ENCODE measurements around the gene ABCB9. TPM values are rescaled to one million over a fixed set of nuclear protein-coding genes. Genes with fewer than 3 reads are reported as not detected.

ABCB9 gene
- total and polyA plus RNA-seq, 2 experiments from 2014 or later = 1.2 to 7.0 TPM

DNA sequence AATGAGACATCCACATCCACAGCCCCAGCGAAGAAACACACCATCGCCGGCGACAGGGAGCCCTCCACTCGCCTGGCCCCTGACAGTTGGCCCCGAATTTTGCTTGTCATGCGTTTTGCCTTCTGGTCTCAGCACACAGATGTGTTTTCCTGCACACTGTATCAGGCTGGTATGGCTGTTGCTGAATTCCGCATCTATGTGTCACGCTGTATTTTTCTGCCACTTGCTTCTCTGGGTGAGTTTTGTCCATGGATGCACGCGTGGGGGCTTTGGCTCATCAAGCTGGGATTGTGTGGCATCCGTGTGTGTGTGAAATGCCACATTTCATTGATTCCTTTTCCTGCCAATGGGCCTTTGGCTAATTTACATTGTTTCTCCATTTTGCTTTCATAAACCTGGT is 40.7 kb upstream of the ABCB9 start (continued):
- TF ChIP-seq, protein P1, sequence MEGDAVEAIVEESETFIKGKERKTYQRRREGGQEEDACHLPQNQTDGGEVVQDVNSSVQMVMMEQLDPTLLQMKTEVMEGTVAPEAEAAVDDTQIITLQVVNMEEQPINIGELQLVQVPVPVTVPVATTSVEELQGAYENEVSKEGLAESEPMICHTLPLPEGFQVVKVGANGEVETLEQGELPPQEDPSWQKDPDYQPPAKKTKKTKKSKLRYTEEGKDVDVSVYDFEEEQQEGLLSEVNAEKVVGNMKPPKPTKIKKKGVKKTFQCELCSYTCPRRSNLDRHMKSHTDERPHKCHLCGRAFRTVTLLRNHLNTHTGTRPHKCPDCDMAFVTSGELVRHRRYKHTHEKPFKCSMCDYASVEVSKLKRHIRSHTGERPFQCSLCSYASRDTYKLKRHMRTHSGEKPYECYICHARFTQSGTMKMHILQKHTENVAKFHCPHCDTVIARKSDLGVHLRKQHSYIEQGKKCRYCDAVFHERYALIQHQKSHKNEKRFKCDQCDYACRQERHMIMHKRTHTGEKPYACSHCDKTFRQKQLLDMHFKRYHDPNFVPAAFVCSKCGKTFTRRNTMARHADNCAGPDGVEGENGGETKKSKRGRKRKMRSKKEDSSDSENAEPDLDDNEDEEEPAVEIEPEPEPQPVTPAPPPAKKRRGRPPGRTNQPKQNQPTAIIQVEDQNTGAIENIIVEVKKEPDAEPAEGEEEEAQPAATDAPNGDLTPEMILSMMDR (conservative IDR thresholded peaks at IDR 0.05; ENCODE audit: low read depth in 2 of 2) = no peak
- no peak for TF ChIP-seq CREB1 (CRISPR knock-in tag; IDR thresholded peaks at IDR 0.05; ENCODE audit: low read depth)
- TF ChIP-seq STAT1 (IDR thresholded peaks at IDR 0.05; ENCODE audit: unreplicated experiment) = no peak
- no peak for TF ChIP-seq EZH2phosphoT487 (IDR thresholded peaks at IDR 0.05; ENCODE audit: unreplicated experiment)
- no peak for TF ChIP-seq POLR2AphosphoS5 (IDR thresholded peaks at IDR 0.05; ENCODE audit: low read depth)
- TF ChIP-seq, protein P2, sequence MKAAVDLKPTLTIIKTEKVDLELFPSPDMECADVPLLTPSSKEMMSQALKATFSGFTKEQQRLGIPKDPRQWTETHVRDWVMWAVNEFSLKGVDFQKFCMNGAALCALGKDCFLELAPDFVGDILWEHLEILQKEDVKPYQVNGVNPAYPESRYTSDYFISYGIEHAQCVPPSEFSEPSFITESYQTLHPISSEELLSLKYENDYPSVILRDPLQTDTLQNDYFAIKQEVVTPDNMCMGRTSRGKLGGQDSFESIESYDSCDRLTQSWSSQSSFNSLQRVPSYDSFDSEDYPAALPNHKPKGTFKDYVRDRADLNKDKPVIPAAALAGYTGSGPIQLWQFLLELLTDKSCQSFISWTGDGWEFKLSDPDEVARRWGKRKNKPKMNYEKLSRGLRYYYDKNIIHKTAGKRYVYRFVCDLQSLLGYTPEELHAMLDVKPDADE (IDR thresholded peaks at IDR 0.05) = no peak
- no peak for TF ChIP-seq JUNB (IDR thresholded peaks at IDR 0.05; ENCODE audit: unreplicated experiment)
- TF ChIP-seq, protein P3, sequence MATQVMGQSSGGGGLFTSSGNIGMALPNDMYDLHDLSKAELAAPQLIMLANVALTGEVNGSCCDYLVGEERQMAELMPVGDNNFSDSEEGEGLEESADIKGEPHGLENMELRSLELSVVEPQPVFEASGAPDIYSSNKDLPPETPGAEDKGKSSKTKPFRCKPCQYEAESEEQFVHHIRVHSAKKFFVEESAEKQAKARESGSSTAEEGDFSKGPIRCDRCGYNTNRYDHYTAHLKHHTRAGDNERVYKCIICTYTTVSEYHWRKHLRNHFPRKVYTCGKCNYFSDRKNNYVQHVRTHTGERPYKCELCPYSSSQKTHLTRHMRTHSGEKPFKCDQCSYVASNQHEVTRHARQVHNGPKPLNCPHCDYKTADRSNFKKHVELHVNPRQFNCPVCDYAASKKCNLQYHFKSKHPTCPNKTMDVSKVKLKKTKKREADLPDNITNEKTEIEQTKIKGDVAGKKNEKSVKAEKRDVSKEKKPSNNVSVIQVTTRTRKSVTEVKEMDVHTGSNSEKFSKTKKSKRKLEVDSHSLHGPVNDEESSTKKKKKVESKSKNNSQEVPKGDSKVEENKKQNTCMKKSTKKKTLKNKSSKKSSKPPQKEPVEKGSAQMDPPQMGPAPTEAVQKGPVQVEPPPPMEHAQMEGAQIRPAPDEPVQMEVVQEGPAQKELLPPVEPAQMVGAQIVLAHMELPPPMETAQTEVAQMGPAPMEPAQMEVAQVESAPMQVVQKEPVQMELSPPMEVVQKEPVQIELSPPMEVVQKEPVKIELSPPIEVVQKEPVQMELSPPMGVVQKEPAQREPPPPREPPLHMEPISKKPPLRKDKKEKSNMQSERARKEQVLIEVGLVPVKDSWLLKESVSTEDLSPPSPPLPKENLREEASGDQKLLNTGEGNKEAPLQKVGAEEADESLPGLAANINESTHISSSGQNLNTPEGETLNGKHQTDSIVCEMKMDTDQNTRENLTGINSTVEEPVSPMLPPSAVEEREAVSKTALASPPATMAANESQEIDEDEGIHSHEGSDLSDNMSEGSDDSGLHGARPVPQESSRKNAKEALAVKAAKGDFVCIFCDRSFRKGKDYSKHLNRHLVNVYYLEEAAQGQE (IDR thresholded peaks at IDR 0.05; ENCODE audit: unreplicated experiment) = no peak

DNA sequence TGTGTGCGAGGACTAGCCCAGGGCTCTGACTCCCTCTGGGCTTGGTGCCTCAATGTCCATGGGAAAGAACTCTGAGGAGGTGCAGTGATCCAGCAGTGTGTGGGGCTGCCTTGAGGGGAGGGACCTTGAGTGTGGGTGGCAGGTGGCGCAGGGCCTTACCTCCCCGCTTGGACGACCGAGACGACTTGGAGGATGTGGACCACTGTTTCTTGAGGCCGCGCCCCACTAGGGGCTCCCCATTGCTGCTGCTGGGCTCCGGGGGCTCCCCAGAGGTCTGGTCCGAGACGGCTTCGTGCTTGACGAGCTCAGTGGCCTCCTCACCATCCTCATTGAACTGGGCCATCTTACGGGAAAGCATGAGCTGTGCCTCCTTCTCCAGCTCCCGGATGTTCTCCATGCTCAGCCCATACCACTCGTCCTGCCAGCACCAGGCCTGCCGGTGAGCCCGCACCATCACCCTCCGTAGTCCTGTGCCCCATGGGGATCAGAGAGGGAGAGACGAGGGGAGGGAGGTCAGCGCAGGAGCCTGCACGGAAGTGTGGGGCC is 38.9 kb upstream of the ABCB9 start:
- H3K4me3 ChIP-seq = no peak overlapping the region
- no peak overlapping the region for H3K27ac ChIP-seq (ENCODE audit: low read depth)
- ATAC-seq (no peak), DNase-seq (ENCODE audit: low spot score) (no peak)
- Mint-ChIP-seq H3K27ac (no peak overlapping the region), H3K27me3 (ENCODE audit: insufficient read depth, low read depth, poor library complexity) (peaks cover 11% of the 10 kb centered on the region), H3K4me1 (no peaks in the 10 kb centered on the region; the same call in 2 of the 3 replicates), H3K36me3 (ENCODE audit: low read depth) (no peaks in the 10 kb centered on the region), H3K4me3 (no peak overlapping the region), H3K9me3 (no peaks in the 10 kb centered on the region; the same call in 2 of the 3 replicates)
- no peaks in the 10 kb centered on the region for H3K9me2 ChIP-seq (ENCODE audit: insufficient read depth)
- H3K36me3 ChIP-seq (ENCODE audit: insufficient read depth) = no peaks in the 10 kb centered on the region
- H3F3A ChIP-seq (replicated peaks; ENCODE audit: low read depth) = no peaks in the 10 kb centered on the region
- H3K4me1 ChIP-seq (ENCODE audit: insufficient read depth) = no peaks in the 10 kb centered on the region
- H4K20me1 ChIP-seq (replicated peaks; ENCODE audit: insufficient read depth) = no peaks in the 10 kb centered on the region
- H3K79me2 ChIP-seq (replicated peaks; ENCODE audit: insufficient read depth) = no peaks in the 10 kb centered on the region
- H3K27me3 ChIP-seq (ENCODE audit: insufficient read depth) = no peaks in the 10 kb centered on the region
- H3K4me2 ChIP-seq = no peak overlapping the region
- H2AFZ ChIP-seq = no peak overlapping the region
- TF ChIP-seq EZH2phosphoT487 (IDR thresholded peaks at IDR 0.05; ENCODE audit: unreplicated experiment) = no peak
- TF ChIP-seq NANOG (IDR thresholded peaks at IDR 0.05; ENCODE audit: borderline replicate concordance) = no peak
- TF ChIP-seq ZNF114 (CRISPR knock-in tag; IDR thresholded peaks at IDR 0.05) = no peak
- no peak for TF ChIP-seq STAT1 (IDR thresholded peaks at IDR 0.05; ENCODE audit: unreplicated experiment)
- TF ChIP-seq, protein P4, sequence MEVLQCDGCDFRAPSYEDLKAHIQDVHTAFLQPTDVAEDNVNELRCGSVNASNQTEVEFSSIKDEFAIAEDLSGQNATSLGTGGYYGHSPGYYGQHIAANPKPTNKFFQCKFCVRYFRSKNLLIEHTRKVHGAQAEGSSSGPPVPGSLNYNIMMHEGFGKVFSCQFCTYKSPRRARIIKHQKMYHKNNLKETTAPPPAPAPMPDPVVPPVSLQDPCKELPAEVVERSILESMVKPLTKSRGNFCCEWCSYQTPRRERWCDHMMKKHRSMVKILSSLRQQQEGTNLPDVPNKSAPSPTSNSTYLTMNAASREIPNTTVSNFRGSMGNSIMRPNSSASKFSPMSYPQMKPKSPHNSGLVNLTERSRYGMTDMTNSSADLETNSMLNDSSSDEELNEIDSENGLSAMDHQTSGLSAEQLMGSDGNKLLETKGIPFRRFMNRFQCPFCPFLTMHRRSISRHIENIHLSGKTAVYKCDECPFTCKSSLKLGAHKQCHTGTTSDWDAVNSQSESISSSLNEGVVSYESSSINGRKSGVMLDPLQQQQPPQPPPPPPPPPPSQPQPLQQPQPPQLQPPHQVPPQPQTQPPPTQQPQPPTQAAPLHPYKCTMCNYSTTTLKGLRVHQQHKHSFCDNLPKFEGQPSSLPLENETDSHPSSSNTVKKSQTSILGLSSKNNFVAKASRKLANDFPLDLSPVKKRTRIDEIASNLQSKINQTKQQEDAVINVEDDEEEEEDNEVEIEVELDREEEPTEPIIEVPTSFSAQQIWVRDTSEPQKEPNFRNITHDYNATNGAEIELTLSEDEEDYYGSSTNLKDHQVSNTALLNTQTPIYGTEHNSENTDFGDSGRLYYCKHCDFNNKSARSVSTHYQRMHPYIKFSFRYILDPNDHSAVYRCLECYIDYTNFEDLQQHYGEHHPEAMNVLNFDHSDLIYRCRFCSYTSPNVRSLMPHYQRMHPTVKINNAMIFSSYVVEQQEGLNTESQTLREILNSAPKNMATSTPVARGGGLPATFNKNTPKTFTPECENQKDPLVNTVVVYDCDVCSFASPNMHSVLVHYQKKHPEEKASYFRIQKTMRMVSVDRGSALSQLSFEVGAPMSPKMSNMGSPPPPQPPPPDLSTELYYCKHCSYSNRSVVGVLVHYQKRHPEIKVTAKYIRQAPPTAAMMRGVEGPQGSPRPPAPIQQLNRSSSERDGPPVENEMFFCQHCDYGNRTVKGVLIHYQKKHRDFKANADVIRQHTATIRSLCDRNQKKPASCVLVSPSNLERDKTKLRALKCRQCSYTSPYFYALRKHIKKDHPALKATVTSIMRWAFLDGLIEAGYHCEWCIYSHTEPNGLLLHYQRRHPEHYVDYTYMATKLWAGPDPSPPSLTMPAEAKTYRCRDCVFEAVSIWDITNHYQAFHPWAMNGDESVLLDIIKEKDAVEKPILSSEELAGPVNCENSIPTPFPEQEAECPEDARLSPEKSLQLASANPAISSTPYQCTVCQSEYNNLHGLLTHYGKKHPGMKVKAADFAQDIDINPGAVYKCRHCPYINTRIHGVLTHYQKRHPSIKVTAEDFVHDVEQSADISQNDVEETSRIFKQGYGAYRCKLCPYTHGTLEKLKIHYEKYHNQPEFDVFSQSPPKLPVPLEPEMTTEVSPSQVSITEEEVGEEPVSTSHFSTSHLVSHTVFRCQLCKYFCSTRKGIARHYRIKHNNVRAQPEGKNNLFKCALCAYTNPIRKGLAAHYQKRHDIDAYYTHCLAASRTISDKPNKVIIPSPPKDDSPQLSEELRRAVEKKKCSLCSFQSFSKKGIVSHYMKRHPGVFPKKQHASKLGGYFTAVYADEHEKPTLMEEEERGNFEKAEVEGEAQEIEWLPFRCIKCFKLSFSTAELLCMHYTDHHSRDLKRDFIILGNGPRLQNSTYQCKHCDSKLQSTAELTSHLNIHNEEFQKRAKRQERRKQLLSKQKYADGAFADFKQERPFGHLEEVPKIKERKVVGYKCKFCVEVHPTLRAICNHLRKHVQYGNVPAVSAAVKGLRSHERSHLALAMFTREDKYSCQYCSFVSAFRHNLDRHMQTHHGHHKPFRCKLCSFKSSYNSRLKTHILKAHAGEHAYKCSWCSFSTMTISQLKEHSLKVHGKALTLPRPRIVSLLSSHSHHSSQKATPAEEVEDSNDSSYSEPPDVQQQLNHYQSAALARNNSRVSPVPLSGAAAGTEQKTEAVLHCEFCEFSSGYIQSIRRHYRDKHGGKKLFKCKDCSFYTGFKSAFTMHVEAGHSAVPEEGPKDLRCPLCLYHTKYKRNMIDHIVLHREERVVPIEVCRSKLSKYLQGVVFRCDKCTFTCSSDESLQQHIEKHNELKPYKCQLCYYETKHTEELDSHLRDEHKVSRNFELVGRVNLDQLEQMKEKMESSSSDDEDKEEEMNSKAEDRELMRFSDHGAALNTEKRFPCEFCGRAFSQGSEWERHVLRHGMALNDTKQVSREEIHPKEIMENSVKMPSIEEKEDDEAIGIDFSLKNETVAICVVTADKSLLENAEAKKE (CRISPR knock-in tag; IDR thresholded peaks at IDR 0.05) = no peak
- TF ChIP-seq ZNF331 (CRISPR knock-in tag; IDR thresholded peaks at IDR 0.05; ENCODE audit: low read depth) = no peak
